ENCODE measurements around the gene VPS50.
"Not testable (repeated sequence)": the region's sequence is repeated elsewhere in the genome, so short reads cannot be mapped to it uniquely, and the experiment has no call there.

The VPS50 gene

GRCh38 chr7:93331706-93332105 lies 99.5 kb downstream of the VPS50 start:
- in situ Hi-C loops (cut with MboI; ENCODE audit: low sequenced_read_pairs) = no loop called here

GRCh38 chr7:93332172-93332571 lies 100.0 kb downstream of the VPS50 start:
- in situ Hi-C loops (cut with MboI; ENCODE audit: low sequenced_read_pairs) = no loop called here

- in situ Hi-C loops (cut with MboI; ENCODE audit: low sequenced_read_pairs) = no loop called here
Observed at GRCh38 chr7:93337052-93337451, 104.9 kb downstream of the VPS50 start.

- in situ Hi-C loops (cut with MboI; ENCODE audit: low sequenced_read_pairs) = not testable (repeated sequence)
Observed at GRCh38 chr7:93342178-93342577, 110.0 kb downstream of the VPS50 start.

GRCh38 chr7:93350338-93350737 lies 118.2 kb downstream of the VPS50 start:
- in situ Hi-C loops (cut with MboI; ENCODE audit: low sequenced_read_pairs) = no loop called here

GRCh38 chr7:93352881-93353280 lies 120.7 kb downstream of the VPS50 start:
- in situ Hi-C loops (cut with MboI; ENCODE audit: low sequenced_read_pairs) = no loop called here

- in situ Hi-C loops (cut with MboI; ENCODE audit: low sequenced_read_pairs) = no loop called here
Observed at GRCh38 chr7:93354815-93355214, 122.6 kb downstream of the VPS50 start.

GRCh38 chr7:93359520-93360198 lies 127.5 kb downstream of the VPS50 start:
- in situ Hi-C loops (cut with MboI; ENCODE audit: low sequenced_read_pairs) = no loop called here

GRCh38 chr7:93361853-93362252 lies 129.7 kb downstream of the VPS50 start:
- in situ Hi-C loops (cut with MboI; ENCODE audit: low sequenced_read_pairs) = no loop called here

- in situ Hi-C loops (cut with MboI; ENCODE audit: low sequenced_read_pairs) = no loop called here
Observed at GRCh38 chr7:93364806-93365205, 132.6 kb downstream of the VPS50 start.

GRCh38 chr7:93365341-93365740 lies 133.2 kb downstream of the VPS50 start:
- in situ Hi-C loops (cut with MboI; ENCODE audit: low sequenced_read_pairs) = no loop called here

- in situ Hi-C loops (cut with MboI; ENCODE audit: low sequenced_read_pairs) = no loop called here
Observed at GRCh38 chr7:93366816-93367215, 134.7 kb downstream of the VPS50 start.

- in situ Hi-C loops (cut with MboI; ENCODE audit: low sequenced_read_pairs) = no loop called here
Observed at GRCh38 chr7:93367254-93367653, 135.1 kb downstream of the VPS50 start.

GRCh38 chr7:93370937-93371336 lies 138.8 kb downstream of the VPS50 start:
- in situ Hi-C loops (cut with MboI; ENCODE audit: low sequenced_read_pairs) = not testable (repeated sequence)

- in situ Hi-C loops (cut with MboI; ENCODE audit: low sequenced_read_pairs) = no loop called here
Observed at GRCh38 chr7:93373537-93373936, 141.4 kb downstream of the VPS50 start.

GRCh38 chr7:93374345-93374940 lies 142.3 kb downstream of the VPS50 start:
- in situ Hi-C loops (cut with MboI; ENCODE audit: low sequenced_read_pairs) = no loop called here

- in situ Hi-C loops (cut with MboI; ENCODE audit: low sequenced_read_pairs) = no loop called here
Observed at GRCh38 chr7:93375603-93376002, 143.4 kb downstream of the VPS50 start.

- in situ Hi-C loops (cut with MboI; ENCODE audit: low sequenced_read_pairs) = no loop called here
Observed at GRCh38 chr7:93378131-93378760, 146.1 kb downstream of the VPS50 start.

- in situ Hi-C loops (cut with MboI; ENCODE audit: low sequenced_read_pairs) = no loop called here
Observed at GRCh38 chr7:93382362-93382761, 150.2 kb downstream of the VPS50 start.

- in situ Hi-C loops (cut with MboI; ENCODE audit: low sequenced_read_pairs) = no loop called here
Observed at GRCh38 chr7:93390660-93391059, 158.5 kb downstream of the VPS50 start.

GRCh38 chr7:93392984-93393383 lies 160.8 kb downstream of the VPS50 start:
- in situ Hi-C loops (cut with MboI; ENCODE audit: low sequenced_read_pairs) = no loop called here

- in situ Hi-C loops (cut with MboI; ENCODE audit: low sequenced_read_pairs) = no loop called here
Observed at GRCh38 chr7:93399642-93400041, 167.5 kb downstream of the VPS50 start.
